IMR-90 (cell line): Measurements from ENCODE around the gene DNAJC19. TPM values are rescaled to one million over a fixed set of nuclear protein-coding genes. Genes with fewer than 3 reads are reported as not detected.
A peak's percentile ranks its signal among the peaks of the same experiment; 100 is the strongest.

Experiments
- ATAC-seq: fragments of 200-7000 bp; cut with Tn5 transposase; 2 replicates; pipeline ENCODE4 v1.9.1; 2020; ENCODE audit warnings: low read depth, mild to moderate bottlenecking, moderate library complexity
- Bru-seq: library from RNA; stranded (reverse); fragments of 400-500 nt; gene quantifications from one replicate; lab custom pipeline; 2021; lab: Mats Ljungman, UMichigan
- BruChase-seq, 2 experiments: library from RNA; stranded (reverse); fragments of 400-500 nt; gene quantifications; one replicate each; lab custom pipeline; 2021; lab: Mats Ljungman, UMichigan
- BruUV-seq: library from RNA; stranded (reverse); fragments of 400-500 nt; replicated peaks from 2 replicates; lab custom pipeline; 2021; lab: Mats Ljungman, UMichigan
- CTCF ChIA-PET: fragments of 300-600 bp; formaldehyde crosslinking; extraction: SDS; loops from one replicate; lab custom pipeline; 2021; ENCODE audit warnings: antibody characterized with exemption; lab: Yijun Ruan, JAX
- POLR2A ChIA-PET: fragments of 300-600 bp; sonication (Branson Sonifier 250); formaldehyde crosslinking; loops from one replicate; lab custom pipeline; 2022; ENCODE audit warnings: antibody characterized with exemption; ENCODE audit not compliant: unreplicated experiment; lab: Charles Lee
- DNase-seq: peaks from one replicate; pipeline ENCODE4 v3.0.0; 2013
- H2AFZ ChIP-seq: replicated peaks from 2 replicates; pipeline ENCODE3; 2013; ENCODE audit warnings: low read length, mild to moderate bottlenecking; ENCODE audit not compliant: poor library complexity
- H2AK5ac ChIP-seq: 2 replicates; pipeline ENCODE4 v1.6.1; 2013; ENCODE audit warnings: low read depth, low read length, inconsistent platforms
- H2AK9ac ChIP-seq: replicated peaks from 2 replicates; pipeline ENCODE3; 2013; ENCODE audit warnings: mild to moderate bottlenecking, low read depth, low read length, moderate library complexity; ENCODE audit not compliant: poor library complexity
- H2BK120ac ChIP-seq: 2 replicates; pipeline ENCODE4 v1.6.1; 2013; ENCODE audit warnings: low read depth, low read length, inconsistent platforms
- H2BK15ac ChIP-seq: 3 replicates; pipeline ENCODE4 v1.6.1; 2013; ENCODE audit warnings: low read depth, low read length, inconsistent platforms
- H2BK20ac ChIP-seq: 2 replicates; pipeline ENCODE4 v1.6.1; 2013; ENCODE audit warnings: low read depth, mild to moderate bottlenecking, inconsistent platforms, low read length, moderate library complexity
- H2BK5ac ChIP-seq: 2 replicates; pipeline ENCODE4 v1.6.1; 2013; ENCODE audit warnings: mild to moderate bottlenecking, low read depth, low read length, inconsistent platforms; ENCODE audit not compliant: poor library complexity, severe bottlenecking
- H3K14ac ChIP-seq: replicated peaks from 2 replicates; pipeline ENCODE4 v1.6.1; 2013; ENCODE audit warnings: low read depth, low read length, inconsistent platforms
- H3K18ac ChIP-seq: 2 replicates; pipeline ENCODE4 v1.6.1; 2013; ENCODE audit warnings: low read depth, low read length, control low read depth
- H3K23ac ChIP-seq: 2 replicates; pipeline ENCODE4 v1.6.1; 2013; ENCODE audit warnings: low read depth, low read length, inconsistent platforms
- H3K27ac ChIP-seq: 2 replicates; pipeline ENCODE4 v1.5.1; 2013; ENCODE audit warnings: mild to moderate bottlenecking, control low read depth, low read length; ENCODE audit not compliant: insufficient read depth
- H3K27me3 ChIP-seq: 2 replicates; pipeline ENCODE4 v1.6.1; 2013; ENCODE audit warnings: low read length; ENCODE audit not compliant: control insufficient read depth, insufficient read depth
- H3K36me3 ChIP-seq: 2 replicates; pipeline ENCODE4 v1.6.1; 2013; ENCODE audit warnings: low read length, mixed read lengths; ENCODE audit not compliant: control insufficient read depth, insufficient read depth
- H3K4ac ChIP-seq: 2 replicates; pipeline ENCODE4 v1.6.1; 2013; ENCODE audit warnings: low read depth, low read length, inconsistent platforms
- H3K4me1 ChIP-seq: 2 replicates; pipeline ENCODE4 v1.6.1; 2013; ENCODE audit warnings: low read length, mixed read lengths; ENCODE audit not compliant: control insufficient read depth, insufficient read depth
- H3K4me2 ChIP-seq: 2 replicates; pipeline ENCODE4 v1.6.1; 2013; ENCODE audit warnings: low read depth, mild to moderate bottlenecking, control low read depth, low read length, moderate library complexity
- H3K4me3 ChIP-seq: 2 replicates; pipeline ENCODE4 v1.5.1; 2013; ENCODE audit warnings: low read depth, mild to moderate bottlenecking, control low read depth, low read length, moderate library complexity; ENCODE audit not compliant: insufficient read depth
- H3K56ac ChIP-seq: 2 replicates; pipeline ENCODE4 v1.6.1; 2013; ENCODE audit warnings: low read length, inconsistent platforms; ENCODE audit not compliant: insufficient read depth; ENCODE audit errors: extremely low read depth
- H3K79me1 ChIP-seq, 2 experiments: 2 replicates each; pipeline ENCODE4 v1.6.1; 2013; ENCODE audit warnings: low read length in 2 of 2, inconsistent platforms in 1 of 2, low read depth in 1 of 2
- H3K9ac ChIP-seq: 2 replicates; pipeline ENCODE4 v1.6.1; 2013; ENCODE audit warnings: low read depth, low read length, control low read depth
- H3K9me1 ChIP-seq: 2 replicates; pipeline ENCODE4 v1.6.1; 2013; ENCODE audit warnings: low read length, inconsistent platforms; ENCODE audit not compliant: insufficient read depth
- H3K9me3 ChIP-seq: 2 replicates; pipeline ENCODE4 v1.6.1; 2013; ENCODE audit warnings: low read length; ENCODE audit not compliant: control insufficient read depth, insufficient read depth
- H4K20me1 ChIP-seq: 2 replicates; pipeline ENCODE4 v1.6.1; 2013; ENCODE audit warnings: low read length, inconsistent platforms; ENCODE audit not compliant: insufficient read depth
- H4K5ac ChIP-seq: 2 replicates; pipeline ENCODE4 v1.6.1; 2013; ENCODE audit warnings: mild to moderate bottlenecking, low read depth, low read length, control low read depth
- H4K8ac ChIP-seq, 2 experiments: 2 replicates each; pipeline ENCODE4 v1.6.1; 2013; ENCODE audit warnings: low read depth in 2 of 2, low read length in 2 of 2, control low read depth in 1 of 2, inconsistent platforms in 1 of 2
- H4K91ac ChIP-seq: 2 replicates; pipeline ENCODE4 v1.6.1; 2013; ENCODE audit warnings: low read depth, low read length, inconsistent platforms; ENCODE audit not compliant: insufficient read depth
- BHLHE40 ChIP-seq: fragments of 150-350 bp; IDR thresholded peaks from 2 replicates; pipeline ENCODE4 v1.6.1; 2016; ENCODE audit warnings: mild to moderate bottlenecking, low read depth, low read length
- CEBPB ChIP-seq: IDR thresholded peaks from 2 replicates; pipeline ENCODE4 v1.6.1; 2012; ENCODE audit warnings: low read depth, low read length, improper control_type of control experiment
- MAZ ChIP-seq: IDR thresholded peaks from 2 replicates; pipeline ENCODE4 v1.6.1; 2012; ENCODE audit warnings: low read depth, mild to moderate bottlenecking, low read length, improper control_type of control experiment, moderate library complexity, borderline replicate concordance
- MXI1 ChIP-seq: IDR thresholded peaks from 2 replicates; pipeline ENCODE4 v1.6.1; 2012; ENCODE audit warnings: low read depth, mild to moderate bottlenecking, low read length, moderate library complexity, borderline replicate concordance
- RCOR1 ChIP-seq: IDR thresholded peaks from 2 replicates; pipeline ENCODE4 v1.6.1; 2012; ENCODE audit warnings: mild to moderate bottlenecking, low read length, improper control_type of control experiment; ENCODE audit not compliant: insufficient replicate concordance
- WGBS, 2 experiments: methylation state at CpG; one replicate each; pipeline versions ENCODE4 v1.1.5 to v1.1.7; 2013; ENCODE audit warnings: missing lambda C conversion rate in 2 of 2; ENCODE audit not compliant: insufficient read length in 1 of 2; ENCODE audit errors: extremely low coverage in 2 of 2; 5-methylcytosine and 5-hydroxymethylcytosine counted together
- dilution Hi-C: fragments of 300-500 bp; cut with HindIII; formaldehyde crosslinking; loops from one replicate; pipeline ENCODE4 v1.14.3; 2018; ENCODE audit warnings: low sequenced_read_pairs; ENCODE audit not compliant: unreplicated experiment
- in situ Hi-C: fragments of 300-500 bp; cut with MboI; formaldehyde crosslinking; loops from 3 replicates; pipeline ENCODE4 v1.14.3; 2019; ENCODE audit warnings: low sequenced_read_pairs, inconsistent platforms, mixed read lengths
- intact Hi-C: fragments of 100-400 bp; cut with micrococcal nuclease; formaldehyde crosslinking; loops from 2 replicates; pipeline ENCODE4 v1.10.0; 2022
- long read RNA-seq: library from polyadenylated mRNA; unstranded; transcript quantifications from one replicate; pipeline ENCODE4 v2.0.0, GENCODE V29; 2021; ENCODE audit not compliant: unreplicated experiment
- polyA plus RNA-seq, 3 experiments: library from polyadenylated mRNA; depleted of rRNA; stranded (reverse); fragments of >200 nt; gene quantifications; 2 replicates each; pipeline ENCODE4 v1.2.3, GENCODE V29; 2012; ENCODE audit warnings: low replicate concordance in 1 of 3
- total RNA-seq: library from RNA; depleted of rRNA; stranded (reverse); fragments of >200 nt; gene quantifications from 2 replicates; pipeline ENCODE4 v1.2.3, GENCODE V29; 2012; rRNA removed

The DNAJC19 gene
- total RNA-seq (16.0 and 20.8 TPM in 2 replicates), polyA plus RNA-seq (2012; rRNA removed) (37.5 and 39.4 TPM in 2 replicates), Bru-seq, nascent RNA (percentile 62 among the genes with signal in this experiment), BruChase-seq, experiment 1, labeled RNA remaining after a 6-hour chase (percentile 63 among the genes with signal in this experiment), BruChase-seq, experiment 2, labeled RNA remaining after a 2-hour chase (percentile 58 among the genes with signal in this experiment)
- 23.6 and 26.1 TPM in 2 replicates for polyA plus RNA-seq (2012; cell fraction: cytosol; rRNA removed)
- 8.2 and 16.8 TPM in 2 replicates for polyA plus RNA-seq (2012; cell fraction: nucleus; rRNA removed; ENCODE audit: low replicate concordance)
- long read RNA-seq, transcript DNAJC19-201 (6 exons, 1,454 nt) = major isoform, 21 of 23 reads
- long read RNA-seq, partial matches to known transcripts = 0 of 23 reads
- long read RNA-seq, other reads (novel, unspliced or antisense) = 1 of 23 reads

- Histone ChIP-seq H2BK5ac (peak within 1 kb of the TSS; percentile 37), H3K4me2 (peak within 1 kb of the TSS; percentile 98), H3K9ac (peak within 1 kb of the TSS; percentile 75), H3K4ac (peak within 1 kb of the TSS; percentile 51), H3K4me3 (peak within 1 kb of the TSS; percentile 79), H3K27ac (peak within 1 kb of the TSS; percentile 65), H4K8ac (peak within 1 kb of the TSS; percentile 51 to 86), H2AK9ac (peak within 1 kb of the TSS; percentile 63), H4K5ac (peak within 1 kb of the TSS; percentile 56), H3K14ac (peak within 1 kb of the TSS; percentile 34), H3K23ac (no peak within 1 kb of the TSS), H3K9me1 (no peaks in the 10 kb centered on the region), H3K4me1 (no peaks in the 10 kb centered on the region), H4K91ac (peak within 1 kb of the TSS; percentile 11), H2BK15ac (no peak within 1 kb of the TSS), H3K36me3 (peaks cover 4% of the 10 kb centered on the region), H4K20me1 (no peaks in the 10 kb centered on the region), H3K79me1 (peaks cover 8 to 12% of the 10 kb centered on the region in 2 experiments), H3K56ac (peak within 1 kb of the TSS; percentile 55; the same call in 1 of the 2 replicates), H3K9me3 (no peaks in the 10 kb centered on the region), H3K18ac (no peak within 1 kb of the TSS), H2BK120ac (no peak within 1 kb of the TSS), H2BK20ac (no peak within 1 kb of the TSS), H2AK5ac (no peak within 1 kb of the TSS), H3K27me3 (no peaks in the 10 kb centered on the region), H2AFZ (peak within 1 kb of the TSS; percentile 96)
- in situ Hi-C loops (no loop called here), intact Hi-C loops (loop anchor here (10.0 kb wide), 1 partner anchor 1695 kb away; no protein-coding TSS in a partner anchor), dilution Hi-C loops (no loop called here)
- ChIA-PET POLR2A (no interaction called here), CTCF (interaction anchor here (0.9 kb wide), 1 partner anchor 11 kb away, joined by 3 read pairs; no protein-coding TSS in a partner anchor)
- TF ChIP-seq RCOR1 (no peak), MAZ (0 out of 2 replicates have a peak, but pooled peaks have one; percentile 13), CEBPB (peak; percentile 65), MXI1 (peak; percentile 45; the same call in 1 of the 2 replicates), BHLHE40 (no peak; the same call in 1 of the 2 replicates)
- DNase-seq (peak; percentile 97), ATAC-seq (peak; percentile 99)
- no TSS peak for BruUV-seq
- no CpG with 5 or more reads among the region's 43 CpGs for WGBS, 2 experiments
These were observed at the start of gene DNAJC19 for GRCh38 chr3:180989291-180990163. TSS of gene DNAJC19 (minus strand) at chr3:180989736. CDS start at chr3:180989602, 134 bp downstream.
